ENCODE data around the gene MAGI3. TPM values are rescaled to one million over a fixed set of nuclear protein-coding genes. Genes with fewer than 3 reads are reported as not detected.
A peak's percentile ranks its signal among the peaks of the same experiment; 100 is the strongest.

The MAGI3 gene
- total RNA-seq, 1 donor from 2014 or later, result 7.0 TPM

GRCh38 chr1:113545210-113545609, 154.9 kb downstream of the MAGI3 start:
- no peak overlapping the region for H3K4me3 Mint-ChIP-seq (ENCODE audit: unreplicated experiment)
- DNase-seq (ENCODE audit: extremely low spot score, unreplicated experiment), result no peak
- no peaks in the 10 kb centered on the region for H3K27me3 Mint-ChIP-seq (ENCODE audit: unreplicated experiment)
- no peaks in the 10 kb centered on the region for H3K9me3 Mint-ChIP-seq (ENCODE audit: unreplicated experiment)
- TF ChIP-seq, protein P1, sequence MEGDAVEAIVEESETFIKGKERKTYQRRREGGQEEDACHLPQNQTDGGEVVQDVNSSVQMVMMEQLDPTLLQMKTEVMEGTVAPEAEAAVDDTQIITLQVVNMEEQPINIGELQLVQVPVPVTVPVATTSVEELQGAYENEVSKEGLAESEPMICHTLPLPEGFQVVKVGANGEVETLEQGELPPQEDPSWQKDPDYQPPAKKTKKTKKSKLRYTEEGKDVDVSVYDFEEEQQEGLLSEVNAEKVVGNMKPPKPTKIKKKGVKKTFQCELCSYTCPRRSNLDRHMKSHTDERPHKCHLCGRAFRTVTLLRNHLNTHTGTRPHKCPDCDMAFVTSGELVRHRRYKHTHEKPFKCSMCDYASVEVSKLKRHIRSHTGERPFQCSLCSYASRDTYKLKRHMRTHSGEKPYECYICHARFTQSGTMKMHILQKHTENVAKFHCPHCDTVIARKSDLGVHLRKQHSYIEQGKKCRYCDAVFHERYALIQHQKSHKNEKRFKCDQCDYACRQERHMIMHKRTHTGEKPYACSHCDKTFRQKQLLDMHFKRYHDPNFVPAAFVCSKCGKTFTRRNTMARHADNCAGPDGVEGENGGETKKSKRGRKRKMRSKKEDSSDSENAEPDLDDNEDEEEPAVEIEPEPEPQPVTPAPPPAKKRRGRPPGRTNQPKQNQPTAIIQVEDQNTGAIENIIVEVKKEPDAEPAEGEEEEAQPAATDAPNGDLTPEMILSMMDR (IDR thresholded peaks at IDR 0.05), result no peak
- peaks cover 18% of the 10 kb centered on the region for H3K4me1 Mint-ChIP-seq (ENCODE audit: unreplicated experiment)
- no peak overlapping the region for H3K27ac Mint-ChIP-seq (ENCODE audit: unreplicated experiment)
- H3K36me3 Mint-ChIP-seq (ENCODE audit: unreplicated experiment), result no peaks in the 10 kb centered on the region

- Mint-ChIP-seq H3K27ac (ENCODE audit: unreplicated experiment) (no peak overlapping the region), H3K36me3 (ENCODE audit: unreplicated experiment) (no peaks in the 10 kb centered on the region), H3K4me1 (ENCODE audit: unreplicated experiment) (peaks cover 18% of the 10 kb centered on the region), H3K27me3 (ENCODE audit: unreplicated experiment) (no peaks in the 10 kb centered on the region), H3K9me3 (ENCODE audit: unreplicated experiment) (no peaks in the 10 kb centered on the region), H3K4me3 (ENCODE audit: unreplicated experiment) (no peak overlapping the region)
- TF ChIP-seq, protein P1 (IDR thresholded peaks at IDR 0.05), result no peak
- no peak for DNase-seq (ENCODE audit: extremely low spot score, unreplicated experiment)
These were observed 155.3 kb downstream of the MAGI3 start for GRCh38 chr1:113545626-113546025.

- no peak overlapping the region for H3K27ac Mint-ChIP-seq (ENCODE audit: unreplicated experiment)
- H3K27me3 Mint-ChIP-seq (ENCODE audit: unreplicated experiment), result no peaks in the 10 kb centered on the region
- H3K36me3 Mint-ChIP-seq (ENCODE audit: unreplicated experiment), result peaks cover 2% of the 10 kb centered on the region
- H3K9me3 Mint-ChIP-seq (ENCODE audit: unreplicated experiment), result no peaks in the 10 kb centered on the region
- TF ChIP-seq, protein P1 (IDR thresholded peaks at IDR 0.05), result no peak
- H3K4me1 Mint-ChIP-seq (ENCODE audit: unreplicated experiment), result peaks cover 20% of the 10 kb centered on the region
- DNase-seq (ENCODE audit: extremely low spot score, unreplicated experiment), result no peak
- H3K4me3 Mint-ChIP-seq (ENCODE audit: unreplicated experiment), result no peak overlapping the region
These were observed 161.4 kb downstream of the MAGI3 start for GRCh38 chr1:113551728-113552127.

DNA sequence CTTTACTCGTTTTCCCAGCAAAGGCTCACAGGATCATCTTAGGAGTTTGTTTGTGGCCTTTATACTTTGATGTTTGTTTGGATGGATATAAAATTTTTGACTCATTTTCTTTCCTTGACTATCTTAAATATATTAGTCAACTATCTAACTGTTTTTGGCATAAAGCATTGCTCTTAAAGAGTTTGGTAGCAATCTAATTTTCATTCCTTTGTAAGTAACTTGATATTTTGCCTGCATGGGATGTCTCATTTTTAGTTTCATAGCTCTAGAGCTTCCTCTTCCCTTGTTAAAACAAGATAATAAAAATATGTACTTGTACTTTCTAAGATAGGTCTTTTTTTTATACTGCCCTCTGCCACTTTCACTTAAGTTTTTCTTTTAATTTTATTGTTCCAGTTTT, 161.9 kb downstream of the MAGI3 start:
- Mint-ChIP-seq H3K9me3 (ENCODE audit: unreplicated experiment) (no peaks in the 10 kb centered on the region), H3K36me3 (ENCODE audit: unreplicated experiment) (peaks cover 2% of the 10 kb centered on the region), H3K27me3 (ENCODE audit: unreplicated experiment) (no peaks in the 10 kb centered on the region), H3K4me1 (ENCODE audit: unreplicated experiment) (peaks cover 20% of the 10 kb centered on the region), H3K27ac (ENCODE audit: unreplicated experiment) (peak overlapping the region; percentile 58), H3K4me3 (ENCODE audit: unreplicated experiment) (no peak overlapping the region)
- TF ChIP-seq, protein P1 (IDR thresholded peaks at IDR 0.05), result no peak
- DNase-seq (ENCODE audit: extremely low spot score, unreplicated experiment), result no peak

DNA sequence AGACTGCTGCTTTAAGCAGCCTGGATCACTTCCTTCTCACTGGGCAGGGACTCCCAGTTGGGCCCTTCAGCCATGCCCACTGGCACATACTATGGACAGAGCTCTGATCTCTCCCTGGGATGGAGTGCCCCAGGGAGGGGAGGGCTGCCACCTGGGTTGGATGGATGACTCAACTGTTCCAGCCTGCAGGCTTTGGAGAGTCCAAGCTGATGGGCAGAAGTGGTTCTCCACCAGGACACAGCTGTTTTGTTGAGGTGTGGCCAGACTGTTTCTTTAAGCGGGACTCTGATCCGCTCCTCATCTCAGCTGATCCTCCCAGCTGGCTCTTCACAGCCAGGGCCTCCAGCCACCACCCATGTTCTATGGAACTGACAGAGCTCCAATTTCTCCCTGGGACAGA, 166.9 kb downstream of the MAGI3 start:
- H3K36me3 Mint-ChIP-seq (ENCODE audit: unreplicated experiment), result peaks cover 8% of the 10 kb centered on the region
- H3K27ac Mint-ChIP-seq (ENCODE audit: unreplicated experiment), result no peak overlapping the region
- no peaks in the 10 kb centered on the region for H3K27me3 Mint-ChIP-seq (ENCODE audit: unreplicated experiment)
- H3K9me3 Mint-ChIP-seq (ENCODE audit: unreplicated experiment), result peaks cover 24% of the 10 kb centered on the region
- TF ChIP-seq, protein P1 (IDR thresholded peaks at IDR 0.05), result no peak
- H3K4me3 Mint-ChIP-seq (ENCODE audit: unreplicated experiment), result no peak overlapping the region
- DNase-seq (ENCODE audit: extremely low spot score, unreplicated experiment), result no peak
- H3K4me1 Mint-ChIP-seq (ENCODE audit: unreplicated experiment), result peaks cover 9% of the 10 kb centered on the region
